Measurements from ENCODE around the gene CCSAP. TPM values are rescaled to one million over a fixed set of nuclear protein-coding genes. Genes with fewer than 3 reads are reported as not detected.

Gene CCSAP
- total RNA-seq, 1 donor from 2014 or later, result 2.5 TPM

GRCh38 chr1:229354226-229354625 lies 11.4 kb upstream of the CCSAP start:
- Histone ChIP-seq H3K27ac (replicated peaks) (no peak overlapping the region), H3K4me1 (no peaks in the 10 kb centered on the region), H3K9me3 (replicated peaks) (peaks cover 25% of the 10 kb centered on the region), H3K36me3 (no peaks in the 10 kb centered on the region), H3K27me3 (ENCODE audit: low read depth) (peaks cover 50% of the 10 kb centered on the region), H3K4me3 (no peak overlapping the region)
- TF ChIP-seq CTCF (IDR thresholded peaks at IDR 0.05; ENCODE audit: borderline replicate concordance), result no peak
- intact Hi-C loops (cut with micrococcal nuclease), result no loop called here
- DNase-seq, result no peak

GRCh38 chr1:229352975-229353374 lies 10.1 kb upstream of the CCSAP start:
- H3K4me3 ChIP-seq, result no peak overlapping the region
- H3K36me3 ChIP-seq, result no peaks in the 10 kb centered on the region
- no peak for TF ChIP-seq CTCF (IDR thresholded peaks at IDR 0.05; ENCODE audit: borderline replicate concordance)
- intact Hi-C loops (cut with micrococcal nuclease), result no loop called here
- H3K9me3 ChIP-seq (replicated peaks), result peaks cover 25% of the 10 kb centered on the region
- H3K27ac ChIP-seq (replicated peaks), result no peak overlapping the region
- DNase-seq, result no peak
- H3K4me1 ChIP-seq, result no peaks in the 10 kb centered on the region
- H3K27me3 ChIP-seq (ENCODE audit: low read depth), result peaks cover 52% of the 10 kb centered on the region

- H3K27ac ChIP-seq (replicated peaks), result no peak overlapping the region
- peaks cover 71% of the 10 kb centered on the region for H3K27me3 ChIP-seq (ENCODE audit: low read depth)
- TF ChIP-seq CTCF (IDR thresholded peaks at IDR 0.05; ENCODE audit: borderline replicate concordance), result no peak
- H3K9me3 ChIP-seq (replicated peaks), result peaks cover 12% of the 10 kb centered on the region
- intact Hi-C loops (cut with micrococcal nuclease), result no loop called here
- DNase-seq, result no peak
- no peaks in the 10 kb centered on the region for H3K36me3 ChIP-seq
- no peak overlapping the region for H3K4me3 ChIP-seq
- H3K4me1 ChIP-seq, result no peaks in the 10 kb centered on the region
Observed at GRCh38 chr1:229349463-229350385, 6.9 kb upstream of the CCSAP start.

- DNase-seq, result no peak
- Histone ChIP-seq H3K4me3 (no peak overlapping the region), H3K27ac (replicated peaks) (no peak overlapping the region), H3K36me3 (no peaks in the 10 kb centered on the region), H3K27me3 (ENCODE audit: low read depth) (peaks cover 50% of the 10 kb centered on the region), H3K9me3 (replicated peaks) (no peaks in the 10 kb centered on the region), H3K4me1 (peaks cover 15% of the 10 kb centered on the region)
- intact Hi-C loops (cut with micrococcal nuclease), result no loop called here
- no peak for TF ChIP-seq CTCF (IDR thresholded peaks at IDR 0.05; ENCODE audit: borderline replicate concordance)
Observed at GRCh38 chr1:229347528-229347927, 4.7 kb upstream of the CCSAP start.

- no peak for TF ChIP-seq CTCF (IDR thresholded peaks at IDR 0.05; ENCODE audit: borderline replicate concordance)
- peaks cover 32% of the 10 kb centered on the region for H3K4me1 ChIP-seq
- intact Hi-C loops (cut with micrococcal nuclease), result no loop called here
- peaks cover 28% of the 10 kb centered on the region for H3K27me3 ChIP-seq (ENCODE audit: low read depth)
- no peak for DNase-seq
- H3K4me3 ChIP-seq, result no peak overlapping the region
- no peak overlapping the region for H3K27ac ChIP-seq (replicated peaks)
- H3K9me3 ChIP-seq (replicated peaks), result no peaks in the 10 kb centered on the region
- no peaks in the 10 kb centered on the region for H3K36me3 ChIP-seq
Observed at GRCh38 chr1:229344937-229345684, 2.3 kb upstream of the CCSAP start.

All from left ventricle myocardium inferior (tissue), 1 donor.